Measurements from ENCODE around the gene APOD.
A peak's percentile ranks its signal among the peaks of the same experiment; 100 is the strongest.

The APOD gene

DNA sequence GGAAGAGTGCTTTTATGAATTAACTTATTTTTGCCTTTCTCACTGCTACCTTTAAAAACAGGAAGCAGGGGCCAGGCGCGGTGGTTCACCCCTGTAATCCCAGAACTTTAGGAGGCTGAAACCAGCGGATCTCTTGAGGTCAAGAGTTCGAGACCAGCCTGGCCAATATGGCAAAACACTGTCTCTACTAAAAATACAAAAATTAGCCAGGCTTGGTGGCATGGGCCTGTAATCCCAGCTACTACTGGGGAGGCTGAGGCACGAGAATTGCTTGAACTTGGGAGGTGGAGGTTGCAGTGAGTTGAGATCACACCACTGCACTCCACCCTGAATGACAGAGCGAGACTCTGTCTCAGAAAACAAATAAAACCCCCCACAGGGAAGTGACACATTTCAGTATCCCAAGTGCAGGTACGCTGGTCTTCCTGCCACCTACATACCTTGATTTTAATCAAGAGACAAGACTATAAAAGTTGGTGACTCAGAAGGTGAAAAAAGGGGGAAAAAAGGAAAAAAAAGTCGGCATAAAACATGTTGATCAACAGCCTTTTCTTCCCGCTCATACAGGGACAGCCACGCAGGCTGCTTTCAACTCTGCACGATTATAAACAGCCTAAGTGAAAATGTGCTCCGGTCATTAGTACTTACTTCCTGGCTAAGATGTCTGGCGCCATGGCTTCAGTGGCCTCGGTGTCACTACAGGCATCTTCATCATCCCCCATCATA lies 59.4 kb downstream of the APOD start:
- in situ Hi-C loops (cut with HindIII; ENCODE audit: low sequenced_read_pairs): no loop called here
- TF ChIP-seq, protein P1, sequence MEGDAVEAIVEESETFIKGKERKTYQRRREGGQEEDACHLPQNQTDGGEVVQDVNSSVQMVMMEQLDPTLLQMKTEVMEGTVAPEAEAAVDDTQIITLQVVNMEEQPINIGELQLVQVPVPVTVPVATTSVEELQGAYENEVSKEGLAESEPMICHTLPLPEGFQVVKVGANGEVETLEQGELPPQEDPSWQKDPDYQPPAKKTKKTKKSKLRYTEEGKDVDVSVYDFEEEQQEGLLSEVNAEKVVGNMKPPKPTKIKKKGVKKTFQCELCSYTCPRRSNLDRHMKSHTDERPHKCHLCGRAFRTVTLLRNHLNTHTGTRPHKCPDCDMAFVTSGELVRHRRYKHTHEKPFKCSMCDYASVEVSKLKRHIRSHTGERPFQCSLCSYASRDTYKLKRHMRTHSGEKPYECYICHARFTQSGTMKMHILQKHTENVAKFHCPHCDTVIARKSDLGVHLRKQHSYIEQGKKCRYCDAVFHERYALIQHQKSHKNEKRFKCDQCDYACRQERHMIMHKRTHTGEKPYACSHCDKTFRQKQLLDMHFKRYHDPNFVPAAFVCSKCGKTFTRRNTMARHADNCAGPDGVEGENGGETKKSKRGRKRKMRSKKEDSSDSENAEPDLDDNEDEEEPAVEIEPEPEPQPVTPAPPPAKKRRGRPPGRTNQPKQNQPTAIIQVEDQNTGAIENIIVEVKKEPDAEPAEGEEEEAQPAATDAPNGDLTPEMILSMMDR (IDR thresholded peaks at IDR 0.05; ENCODE audit: low read depth, low read length): no peak
- no peak overlapping the region for H3K4me3 ChIP-seq (ENCODE audit: low read depth, low read length)
- no peak for DNase-seq (ENCODE audit: low read depth, low spot score)

DNA sequence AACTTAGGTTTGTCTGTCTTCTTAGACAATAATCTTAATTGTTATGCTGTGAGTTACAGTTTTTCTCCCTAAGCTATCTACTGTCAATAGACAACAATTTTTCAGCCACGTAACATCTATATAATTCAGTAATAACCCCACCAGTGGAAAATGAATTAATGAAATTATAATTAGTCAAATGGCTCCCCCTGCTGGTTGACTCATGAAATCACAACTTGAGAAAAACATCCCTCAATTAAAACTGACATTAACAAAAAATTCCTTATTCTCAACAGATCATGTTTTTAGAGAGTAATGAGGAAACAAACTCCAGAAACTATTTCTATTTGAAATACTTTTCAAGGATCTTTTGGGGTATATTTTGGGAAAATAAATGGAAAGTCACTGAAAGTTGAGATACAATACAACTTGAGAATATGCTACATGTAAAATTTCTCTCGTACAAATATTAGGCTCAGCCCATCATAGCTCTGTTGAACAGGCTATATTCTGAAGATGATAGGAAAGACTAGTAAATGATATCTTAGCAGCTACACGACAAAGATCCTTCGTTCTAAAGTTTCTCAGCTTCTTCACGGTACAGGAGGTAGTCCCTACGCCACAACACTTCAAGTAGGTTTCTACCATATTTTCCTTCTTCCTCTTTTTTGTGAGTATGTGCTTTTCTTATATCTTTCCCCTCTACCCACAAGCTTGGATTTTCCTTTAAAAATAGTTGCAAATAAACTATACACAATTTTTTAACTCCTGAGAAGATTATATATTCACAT lies 61.3 kb downstream of the APOD start:
- H3K4me3 ChIP-seq (ENCODE audit: low read depth, low read length): no peak overlapping the region
- in situ Hi-C loops (cut with HindIII; ENCODE audit: low sequenced_read_pairs): no loop called here
- TF ChIP-seq, protein P1 (IDR thresholded peaks at IDR 0.05; ENCODE audit: low read depth, low read length): peak; percentile 41
- DNase-seq (ENCODE audit: low read depth, low spot score): peak; percentile 30
